ENCODE data around the gene UGP2. TPM values are rescaled to one million over a fixed set of nuclear protein-coding genes. Genes with fewer than 3 reads are reported as not detected.
"Not testable (repeated sequence)": the region's sequence is repeated elsewhere in the genome, so short reads cannot be mapped to it uniquely, and the experiment has no call there.

UGP2 gene
- total and polyA plus RNA-seq, 2 of the 4 experiments (the other 2 are of a cell fraction), result 45.0 to 58.8 TPM

GRCh38 chr2:63808911-63809310 is 32.8 kb upstream of the UGP2 start:
- H3K9ac ChIP-seq (ENCODE audit: low read depth, low read length); H4K5ac ChIP-seq (ENCODE audit: low read depth, low read length); CTCF ChIA-PET; H2BK15ac ChIP-seq (ENCODE audit: low read depth, low read length); H3K23ac ChIP-seq (ENCODE audit: low read depth, low read length); H3K4me1 ChIP-seq (ENCODE audit: control insufficient read depth, insufficient read depth, low read length); H4K91ac ChIP-seq (ENCODE audit: insufficient read depth, low read depth, low read length); H2BK120ac ChIP-seq (ENCODE audit: low read depth, low read length); H3K4ac ChIP-seq (ENCODE audit: low read depth, low read length); H2AFZ ChIP-seq (replicated peaks; ENCODE audit: low read length, poor library complexity); BruUV-seq (replicated peaks); H3K36me3 ChIP-seq (ENCODE audit: control insufficient read depth, insufficient read depth, low read length); dilution Hi-C loops (cut with HindIII; ENCODE audit: low sequenced_read_pairs, unreplicated experiment); H2AK5ac ChIP-seq (ENCODE audit: low read depth, low read length); H3K9me3 ChIP-seq (ENCODE audit: control insufficient read depth, insufficient read depth, low read length); in situ Hi-C loops (cut with MboI; ENCODE audit: low sequenced_read_pairs); H3K14ac ChIP-seq (replicated peaks; ENCODE audit: low read depth, low read length); H3K4me2 ChIP-seq (ENCODE audit: low read depth, low read length); H2BK5ac ChIP-seq (ENCODE audit: low read depth, low read length, poor library complexity, severe bottlenecking); H3K9me1 ChIP-seq (ENCODE audit: insufficient read depth, low read length); H4K20me1 ChIP-seq (ENCODE audit: insufficient read depth, low read length); H3K79me1 ChIP-seq (ENCODE audit: low read depth in 1 of 2, low read length in 2 of 2); H3K4me3 ChIP-seq (ENCODE audit: insufficient read depth, low read depth, low read length); H3K27me3 ChIP-seq (ENCODE audit: control insufficient read depth, insufficient read depth, low read length); H2AK9ac ChIP-seq (replicated peaks; ENCODE audit: low read depth, low read length, poor library complexity); POLR2A ChIA-PET (ENCODE audit: unreplicated experiment); H2BK20ac ChIP-seq (ENCODE audit: low read depth, low read length); H3K18ac ChIP-seq (ENCODE audit: low read depth, low read length); H3K56ac ChIP-seq (ENCODE audit: extremely low read depth, insufficient read depth, low read length); ATAC-seq (ENCODE audit: low read depth); DNase-seq; H4K8ac ChIP-seq (ENCODE audit: low read depth in 2 of 2, low read length in 2 of 2); intact Hi-C loops (cut with micrococcal nuclease); H3K27ac ChIP-seq (ENCODE audit: insufficient read depth, low read length): not testable (repeated sequence)
- 98% methylated on average over 8 of the region's 29 CpGs; no CpG with 5 or more reads in 1 of the 2 experiments for WGBS, 2 experiments (ENCODE audit: extremely low coverage in 2 of 2, insufficient read length in 1 of 2)
